Naive B cell (primary cell): ENCODE measurements around the gene ZNF423. TPM values are rescaled to one million over a fixed set of nuclear protein-coding genes. Genes with fewer than 3 reads are reported as not detected.
A peak's percentile ranks its signal among the peaks of the same experiment; 100 is the strongest.

Source experiments
- ATAC-seq, 2 donors: fragments of 150-1000 bp; cut with Tn5 transposase; 2 replicates each; pipeline ENCODE4 v1.10.0; 2021; ENCODE audit warnings: low read depth in 2 of 2, mild to moderate bottlenecking in 2 of 2, moderate library complexity in 2 of 2
- DNase-seq: peaks from one replicate; pipeline ENCODE4 v3.0.0; 2022
- H3K27ac Mint-ChIP-seq, 6 donors: one replicate each; pipeline ENCODE4 v1.8.0; 2020 to 2022; ENCODE audit warnings: mild to moderate bottlenecking in 6 of 6, mixed read lengths in 6 of 6, moderate library complexity in 5 of 6, inconsistent platforms in 2 of 6
- H3K27me3 Mint-ChIP-seq, 3 donors: one replicate each; pipeline ENCODE4 v1.8.0; 2021 to 2022; ENCODE audit warnings: mixed read lengths in 3 of 3, mild to moderate bottlenecking in 1 of 3
- H3K36me3 Mint-ChIP-seq, 2 donors: one replicate each; pipeline ENCODE4 v1.8.0; 2020 to 2022; ENCODE audit warnings: mixed read lengths in 2 of 2, inconsistent platforms in 1 of 2, mild to moderate bottlenecking in 1 of 2
- H3K4me1 Mint-ChIP-seq, 3 donors: one replicate each; pipeline ENCODE4 v1.8.0; 2020 to 2022; ENCODE audit warnings: mixed read lengths in 3 of 3, inconsistent platforms in 1 of 3, mild to moderate bottlenecking in 1 of 3, moderate library complexity in 1 of 3
- H3K4me3 Mint-ChIP-seq, 8 donors: one replicate each; pipeline ENCODE4 v1.8.0; 2020 to 2022; ENCODE audit warnings: mild to moderate bottlenecking in 8 of 8, mixed read lengths in 8 of 8, moderate library complexity in 8 of 8, inconsistent platforms in 2 of 8
- H3K9me3 Mint-ChIP-seq, 7 donors: one replicate each; pipeline ENCODE4 v1.8.0; 2020 to 2022; ENCODE audit warnings: mixed read lengths in 7 of 7, mild to moderate bottlenecking in 5 of 7, inconsistent platforms in 2 of 7, moderate library complexity in 1 of 7
- polyA plus RNA-seq, 6 donors: library from polyadenylated mRNA; unstranded; fragments of 300-500 nt; fragmentation: Illumina TruSeq; gene quantifications; one replicate each; pipeline ENCODE4 v1.2.3, GENCODE V29; 2021; ENCODE audit warnings: low read depth in 6 of 6

ZNF423 gene
- not detected for polyA plus RNA-seq

DNA sequence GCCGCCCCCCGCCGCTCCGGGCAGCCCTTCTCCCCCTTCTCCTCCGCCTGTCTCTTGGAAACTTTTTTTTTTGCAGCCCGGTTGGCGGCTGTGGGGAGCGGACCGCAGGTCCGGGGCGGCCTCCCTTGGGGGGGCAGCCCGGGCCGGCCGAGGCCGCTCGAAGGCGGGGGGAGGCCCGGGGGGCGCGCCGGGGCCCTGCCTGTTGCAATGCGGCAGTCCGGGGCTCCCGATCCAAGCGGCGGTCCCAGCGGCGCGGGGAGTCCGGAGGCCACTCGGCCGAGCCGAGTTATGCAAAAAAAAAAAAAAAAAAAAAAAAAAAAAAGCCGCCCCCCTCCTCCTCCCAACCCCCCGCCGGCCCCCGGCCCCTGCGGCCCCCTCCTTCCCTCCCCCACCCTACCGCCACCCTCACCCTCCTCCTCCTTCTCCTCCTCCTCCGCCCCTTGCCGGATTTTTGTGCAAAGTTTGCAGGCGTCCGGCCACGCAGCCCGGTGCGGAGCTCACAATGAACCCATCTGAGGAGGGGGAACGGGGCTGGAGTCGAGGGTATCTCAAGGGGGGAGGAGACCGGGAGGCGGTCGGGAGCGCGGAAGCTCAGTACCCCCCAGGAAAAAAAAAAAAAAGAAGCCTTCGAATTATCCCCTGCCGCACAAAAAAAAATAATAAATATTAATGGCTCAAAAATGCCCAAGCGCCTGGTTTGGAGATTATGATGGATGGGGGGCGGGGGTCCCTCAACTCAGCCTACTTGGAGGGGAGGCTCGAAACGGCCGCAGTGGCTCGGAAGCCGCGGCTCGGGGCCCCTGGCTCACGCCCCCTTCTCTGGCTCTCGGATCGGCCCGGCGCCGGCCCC lies at the start of gene ZNF423:
TSS of gene ZNF423 (minus strand) at position 291 of the 850 bp plus-strand sequence. CDS start 338 bp downstream, outside the sequence.
- ATAC-seq: peak in 1 of 2 donors; percentile 3
- no peaks in the 10 kb centered on the region for H3K36me3 Mint-ChIP-seq
- H3K27me3 Mint-ChIP-seq: peaks cover 7 to 31% (median 10%) of the 10 kb centered on the region in 3 donors
- peak within 1 kb of the TSS; percentile 70 to 91 (median 85) for H3K4me3 Mint-ChIP-seq
- no peaks in the 10 kb centered on the region for H3K9me3 Mint-ChIP-seq
- peaks cover 15 to 17% (median 17%) of the 10 kb centered on the region in 3 donors for H3K4me1 Mint-ChIP-seq
- DNase-seq: no peak
- peak within 1 kb of the TSS in 1 of 6 donors; percentile 47 for H3K27ac Mint-ChIP-seq

DNA sequence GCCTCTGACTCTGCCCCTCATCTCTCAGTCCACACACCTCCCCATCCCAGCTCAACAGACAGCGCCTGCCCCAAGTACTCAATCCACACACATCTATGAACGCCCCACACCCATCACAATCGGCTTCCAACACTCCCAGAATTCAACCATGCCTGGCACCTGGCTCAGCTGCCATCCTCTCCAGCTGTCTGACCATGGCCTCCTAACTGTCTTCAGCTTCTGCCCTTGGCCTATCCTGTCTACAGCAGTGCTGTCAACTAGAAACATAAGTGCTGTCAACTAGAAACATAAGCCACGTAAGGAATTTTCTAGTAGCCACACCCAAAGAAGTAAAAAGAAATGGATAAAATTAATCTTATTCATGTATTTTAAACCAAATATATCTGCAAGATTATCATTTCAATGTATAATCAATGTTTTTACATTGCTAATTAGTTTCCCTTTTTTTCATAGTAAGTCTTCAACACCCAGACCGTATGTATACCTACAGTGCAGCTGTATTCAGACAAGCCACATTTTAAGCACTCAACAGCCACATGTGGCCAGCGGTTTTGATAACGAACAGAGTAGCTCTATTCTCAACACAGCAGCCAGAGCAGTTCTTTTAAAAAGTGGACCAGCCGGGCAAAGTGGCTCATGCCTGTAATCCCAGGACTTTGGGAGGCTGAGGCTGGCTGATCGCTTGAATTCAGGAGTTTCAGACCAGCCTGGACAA lies 48.6 kb upstream of the ZNF423 start:
- Mint-ChIP-seq H3K9me3 (peaks cover 0 to 3% (median 0%) of the 10 kb centered on the region in 7 donors), H3K4me3 (no peak overlapping the region), H3K36me3 (no peaks in the 10 kb centered on the region), H3K27ac (no peak overlapping the region), H3K4me1 (no peaks in the 10 kb centered on the region), H3K27me3 (peaks cover 0 to 7% (median 0%) of the 10 kb centered on the region in 3 donors)
- ATAC-seq: no peak
- no peak for DNase-seq

DNA sequence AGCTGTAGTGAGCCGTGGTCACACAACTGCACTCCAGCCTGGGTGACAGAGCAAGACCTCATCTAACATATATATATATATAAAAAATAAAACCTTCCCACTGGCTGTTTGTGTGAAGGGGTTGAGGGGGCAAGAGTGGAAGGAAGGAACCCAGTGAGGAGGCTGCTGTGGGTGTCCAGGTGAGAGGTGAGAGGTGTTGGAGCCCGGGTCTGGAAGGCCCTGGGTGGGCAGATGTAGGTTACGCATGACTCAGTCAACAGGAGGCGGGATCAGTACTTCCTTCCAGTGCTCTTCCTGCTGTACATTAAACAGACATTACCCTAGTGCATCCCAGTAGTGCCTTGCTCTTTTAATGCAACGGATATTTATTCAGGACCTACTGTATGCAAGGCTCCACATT lies 47.0 kb upstream of the ZNF423 start:
- ATAC-seq: no peak
- Mint-ChIP-seq H3K9me3 (no peaks in the 10 kb centered on the region), H3K36me3 (no peaks in the 10 kb centered on the region), H3K27ac (peak overlapping the region in 1 of 6 donors; percentile 58), H3K4me3 (no peak overlapping the region), H3K27me3 (peaks cover 0 to 3% (median 0%) of the 10 kb centered on the region in 3 donors), H3K4me1 (no peaks in the 10 kb centered on the region)
- DNase-seq: no peak

DNA sequence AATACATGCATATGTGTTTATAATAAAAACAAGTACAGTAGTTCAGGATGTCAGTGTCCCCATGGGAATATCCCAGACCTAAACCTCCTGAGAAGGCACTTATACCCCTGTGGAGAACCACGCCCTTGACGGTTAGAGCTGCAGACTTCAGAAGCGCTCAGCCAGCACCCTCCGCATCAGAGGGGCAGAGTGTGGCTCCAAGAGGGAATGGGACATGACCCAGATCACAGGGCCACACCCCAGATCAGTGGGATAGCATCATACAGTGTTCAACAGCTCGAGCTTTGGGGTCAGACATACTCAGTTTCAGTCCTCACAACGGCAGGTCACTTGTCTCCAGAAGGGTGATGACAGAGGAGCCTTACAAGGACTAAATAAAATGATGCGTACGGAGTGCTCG lies 45.8 kb upstream of the ZNF423 start:
- DNase-seq (no peak), ATAC-seq (no peak)
- H3K36me3 Mint-ChIP-seq: no peaks in the 10 kb centered on the region
- no peak overlapping the region for H3K4me3 Mint-ChIP-seq
- no peak overlapping the region for H3K27ac Mint-ChIP-seq
- H3K9me3 Mint-ChIP-seq: no peaks in the 10 kb centered on the region
- H3K4me1 Mint-ChIP-seq: no peaks in the 10 kb centered on the region
- peaks cover 3 to 5% (median 5%) of the 10 kb centered on the region in 3 donors for H3K27me3 Mint-ChIP-seq

DNA sequence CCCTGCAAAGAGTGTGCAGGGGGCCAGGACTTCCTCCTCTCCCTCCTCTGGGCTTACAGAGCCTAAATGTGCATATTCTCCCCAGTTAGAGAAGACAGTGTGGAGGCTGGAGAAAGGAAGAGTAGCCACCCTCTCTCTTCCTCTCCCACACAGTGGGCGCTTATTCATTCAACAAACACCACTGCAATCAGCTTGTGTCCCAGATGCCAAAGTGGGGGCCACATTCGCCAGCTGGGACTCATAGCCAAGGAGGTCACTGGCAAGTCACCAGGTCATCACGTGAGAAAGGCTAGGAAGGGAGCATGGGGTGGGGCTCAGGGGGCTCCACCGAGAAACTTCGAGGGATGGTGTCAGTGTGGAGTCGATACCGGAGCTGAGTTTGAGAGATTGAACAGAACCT lies 45.0 kb upstream of the ZNF423 start:
- Mint-ChIP-seq H3K4me1 (no peaks in the 10 kb centered on the region), H3K9me3 (no peaks in the 10 kb centered on the region)
- no peak for ATAC-seq

DNA sequence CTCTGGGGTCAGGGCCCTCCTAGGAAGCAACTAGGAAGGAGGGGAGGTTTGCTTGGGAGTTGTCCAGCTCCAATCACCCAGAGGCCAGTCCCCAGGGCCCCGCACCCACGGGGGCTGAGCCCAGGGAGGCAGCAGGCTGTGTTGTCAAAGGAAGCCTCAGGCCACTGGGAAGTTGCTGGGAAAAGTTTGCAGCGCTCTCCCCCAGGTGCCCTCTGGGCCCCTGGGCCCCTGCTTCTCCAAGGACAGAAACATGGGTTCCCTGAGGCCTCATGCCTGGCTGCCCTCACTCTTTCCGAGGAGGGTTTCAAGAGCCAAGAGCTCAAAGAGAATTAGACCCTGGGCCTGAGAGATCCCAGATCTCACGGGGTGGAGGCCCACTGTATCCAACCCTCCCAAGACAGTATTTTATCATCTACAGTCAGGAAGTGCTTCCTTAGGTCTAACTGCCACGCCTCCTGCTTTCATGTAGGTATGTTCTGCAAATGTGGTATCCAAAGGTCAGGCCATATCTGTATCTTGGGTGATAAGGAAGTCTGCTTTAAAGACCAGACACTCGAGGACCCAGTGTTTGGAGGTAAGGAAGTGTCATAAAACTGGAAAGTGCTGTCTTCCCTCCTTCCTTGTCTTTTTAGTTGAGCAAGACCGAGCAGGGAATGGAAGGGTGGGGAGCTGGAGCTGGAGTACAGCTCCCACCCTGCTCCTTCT lies 44.2 kb upstream of the ZNF423 start:
- Mint-ChIP-seq H3K27me3 (peaks cover 5 to 9% (median 6%) of the 10 kb centered on the region in 3 donors), H3K9me3 (no peaks in the 10 kb centered on the region), H3K36me3 (no peaks in the 10 kb centered on the region), H3K4me1 (no peaks in the 10 kb centered on the region), H3K4me3 (no peak overlapping the region), H3K27ac (no peak overlapping the region)
- DNase-seq: no peak
- ATAC-seq: no peak

More for the DNA sequence above, 45.0 kb upstream of the ZNF423 start:
- no peak for DNase-seq
- no peak overlapping the region for H3K4me3 Mint-ChIP-seq
- H3K27ac Mint-ChIP-seq: no peak overlapping the region
- no peaks in the 10 kb centered on the region for H3K36me3 Mint-ChIP-seq
- H3K27me3 Mint-ChIP-seq: peaks cover 5 to 6% (median 5%) of the 10 kb centered on the region in 3 donors

DNA sequence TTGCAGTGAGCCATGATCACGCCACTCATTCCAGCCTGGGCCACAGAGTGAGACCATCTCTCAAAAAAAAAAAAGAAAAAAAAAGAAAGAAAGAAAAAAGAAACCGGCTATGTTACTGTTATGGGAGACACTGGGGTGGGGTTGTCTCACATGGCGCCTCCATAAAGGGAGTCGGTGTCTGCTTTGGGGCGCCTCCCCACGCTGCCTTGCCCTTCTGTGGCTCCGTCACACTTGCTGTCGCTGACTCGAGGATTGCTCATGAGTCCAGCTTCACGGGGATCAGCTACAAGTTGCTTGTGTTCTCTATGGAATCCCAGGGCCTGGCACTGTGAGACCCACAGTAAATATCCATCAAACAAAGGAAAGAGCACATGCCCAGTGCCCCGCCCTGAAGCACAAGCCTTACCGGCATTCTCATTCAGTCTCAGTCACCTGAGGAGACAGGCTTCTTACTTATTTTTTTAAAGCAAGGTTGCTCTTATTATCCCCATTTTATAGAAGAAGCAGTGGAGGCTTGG lies 40.6 kb upstream of the ZNF423 start:
- H3K27ac Mint-ChIP-seq: no peak overlapping the region
- H3K4me3 Mint-ChIP-seq: peak overlapping the region in 1 of 8 donors; percentile 34
- ATAC-seq (no peak), DNase-seq (no peak)
- H3K27me3 Mint-ChIP-seq: peaks cover 10 to 12% (median 12%) of the 10 kb centered on the region in 3 donors
- H3K4me1 Mint-ChIP-seq: no peaks in the 10 kb centered on the region
- H3K36me3 Mint-ChIP-seq: no peaks in the 10 kb centered on the region
- no peaks in the 10 kb centered on the region for H3K9me3 Mint-ChIP-seq

DNA sequence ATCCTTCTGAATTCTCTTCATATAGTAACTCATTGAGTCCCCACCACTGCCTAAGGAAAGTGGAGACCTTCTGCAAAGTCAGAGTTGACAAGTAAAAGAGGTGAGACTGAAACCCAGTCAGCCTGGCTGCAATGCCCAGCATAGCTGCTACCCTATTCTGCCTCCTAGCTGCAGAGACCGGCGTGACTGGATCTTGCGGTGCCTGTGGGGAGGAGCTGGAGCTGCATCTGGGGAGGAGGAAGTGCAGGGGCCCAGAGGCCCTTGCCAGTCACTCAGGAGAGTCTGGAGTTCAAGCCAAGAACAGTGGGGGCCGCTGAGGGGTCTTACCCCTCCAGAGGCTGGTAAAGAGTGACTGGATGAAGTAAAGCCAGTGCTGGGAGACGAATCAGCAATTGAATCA lies 35.0 kb upstream of the ZNF423 start:
- ATAC-seq (no peak), DNase-seq (no peak)
- Mint-ChIP-seq H3K36me3 (peaks cover 7 to 8% of the 10 kb centered on the region in 2 donors), H3K27me3 (peaks cover 11 to 13% (median 13%) of the 10 kb centered on the region in 3 donors), H3K27ac (no peak overlapping the region), H3K9me3 (peaks cover 0 to 5% (median 3%) of the 10 kb centered on the region in 7 donors), H3K4me3 (no peak overlapping the region), H3K4me1 (no peaks in the 10 kb centered on the region)

DNA sequence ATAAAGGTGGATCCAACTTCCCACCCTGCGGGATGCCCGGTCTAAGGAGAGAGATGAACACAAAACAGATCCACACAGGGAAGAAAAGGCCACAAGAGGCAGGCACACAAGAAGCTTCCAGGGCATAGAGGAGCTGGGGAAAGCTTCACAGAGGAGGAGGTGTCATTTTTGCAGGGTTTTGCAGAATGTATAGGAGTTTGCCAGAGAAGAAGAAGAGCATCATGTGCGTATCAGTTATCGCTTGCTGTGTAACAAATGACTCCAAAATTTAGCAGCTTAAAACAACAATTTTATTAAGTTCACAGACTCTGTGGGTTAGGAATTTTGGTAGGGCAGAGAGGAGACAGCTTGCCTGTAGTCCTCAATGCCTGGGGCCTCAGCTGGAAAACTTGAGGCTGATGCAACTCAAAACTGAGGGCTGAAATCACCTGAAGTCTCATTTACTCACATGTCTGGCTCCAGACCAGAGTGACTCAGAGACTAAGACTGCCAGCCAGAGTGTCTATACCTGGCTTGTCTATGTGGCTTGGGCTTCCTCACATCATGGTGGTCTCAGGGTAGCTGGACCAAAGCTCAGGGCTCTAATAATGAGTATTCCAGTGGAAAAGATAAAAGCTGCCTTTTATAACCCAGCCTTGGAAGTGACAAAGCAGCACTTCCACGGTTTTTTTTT lies 33.9 kb upstream of the ZNF423 start:
- DNase-seq: no peak
- Mint-ChIP-seq H3K27ac (no peak overlapping the region), H3K27me3 (peaks cover 8 to 13% (median 11%) of the 10 kb centered on the region in 3 donors), H3K4me3 (no peak overlapping the region), H3K4me1 (no peaks in the 10 kb centered on the region), H3K36me3 (peaks cover 7 to 8% of the 10 kb centered on the region in 2 donors), H3K9me3 (peaks cover 0 to 5% (median 3%) of the 10 kb centered on the region in 7 donors)
- ATAC-seq: no peak

DNA sequence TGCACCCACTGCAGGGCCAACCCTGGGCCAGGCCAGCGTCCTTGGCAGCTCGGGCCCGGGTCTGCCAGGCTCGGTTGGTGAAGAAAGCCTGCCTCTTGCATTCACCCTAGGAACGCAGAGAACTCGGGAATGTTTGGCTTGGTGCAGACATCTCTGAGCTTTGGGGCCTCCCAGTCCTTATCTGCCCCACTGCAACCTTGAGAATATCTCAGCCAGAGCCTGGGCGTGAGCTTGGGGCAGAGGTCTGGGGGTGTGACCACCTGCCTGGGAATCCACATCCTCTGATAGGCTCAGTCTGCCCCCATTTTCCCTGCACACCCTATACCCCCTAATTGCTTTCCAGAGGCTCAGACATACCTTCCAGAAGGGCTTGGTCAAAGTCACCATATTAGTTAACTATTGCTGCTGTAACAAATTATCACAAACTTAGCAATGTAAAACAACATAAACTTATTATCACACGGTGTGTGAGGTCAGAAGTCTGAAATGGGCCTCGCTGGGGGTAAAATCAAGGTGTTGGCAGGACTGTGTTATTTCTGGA lies 30.7 kb upstream of the ZNF423 start:
- peaks cover 4 to 21% (median 11%) of the 10 kb centered on the region in 3 donors for H3K27me3 Mint-ChIP-seq
- H3K27ac Mint-ChIP-seq: no peak overlapping the region
- DNase-seq: no peak
- H3K36me3 Mint-ChIP-seq: peaks cover 7 to 8% of the 10 kb centered on the region in 2 donors
- no peak overlapping the region for H3K4me3 Mint-ChIP-seq
- ATAC-seq: no peak
- H3K9me3 Mint-ChIP-seq: peaks cover 0 to 5% (median 3%) of the 10 kb centered on the region in 7 donors
- H3K4me1 Mint-ChIP-seq: no peaks in the 10 kb centered on the region

DNA sequence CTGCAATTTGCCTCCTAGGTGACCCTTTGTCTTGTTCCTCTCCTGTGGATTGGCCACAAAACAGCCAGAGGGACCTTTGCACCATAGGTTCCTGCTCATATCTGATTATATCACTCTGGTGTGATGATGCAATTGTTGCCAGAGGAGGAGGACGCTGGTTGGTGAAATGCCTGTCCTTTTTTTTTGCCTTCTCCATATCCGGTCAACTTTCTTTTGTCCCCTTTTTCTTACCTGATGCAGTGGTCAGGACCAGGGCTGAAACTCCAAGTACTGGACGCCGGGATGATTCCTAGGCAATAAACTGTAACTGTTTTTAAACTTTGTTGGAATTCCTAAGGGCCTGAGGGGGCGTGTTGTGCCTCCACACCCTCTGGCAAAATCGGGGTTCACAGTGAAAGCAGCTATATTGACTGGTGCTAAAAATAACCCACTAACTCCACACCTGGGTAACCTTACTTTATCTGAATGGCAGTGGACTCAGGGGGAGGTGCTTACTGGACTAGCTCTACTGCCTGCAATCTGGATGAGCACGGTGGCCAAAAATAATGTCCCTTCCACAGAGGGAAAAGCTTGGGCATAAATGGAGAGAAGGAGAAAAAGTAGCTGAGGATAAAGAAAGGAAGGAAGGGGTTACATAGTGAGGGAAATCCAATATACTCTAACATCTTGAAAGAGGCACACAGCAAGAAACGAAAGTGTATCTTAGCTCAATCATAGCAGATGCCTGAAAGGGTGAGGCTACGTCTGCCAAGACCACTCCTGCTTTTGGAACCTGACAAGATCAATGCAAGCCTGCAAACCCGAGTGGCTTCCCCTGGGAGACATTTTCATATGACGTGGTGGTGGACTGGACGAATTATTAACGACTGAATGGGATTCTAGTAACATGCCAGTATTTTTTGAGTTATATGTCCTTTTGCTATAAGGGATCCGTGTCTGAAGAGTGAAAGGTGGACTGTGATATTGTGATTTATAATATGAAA lies 28.4 kb upstream of the ZNF423 start:
- H3K27ac Mint-ChIP-seq: peak overlapping the region in 1 of 6 donors; percentile 88
- ATAC-seq: no peak

More for the DNA sequence above, 28.4 kb upstream of the ZNF423 start:
- Mint-ChIP-seq H3K36me3 (peaks cover 0 to under 1% of the 10 kb centered on the region in 2 donors), H3K4me3 (no peak overlapping the region), H3K27me3 (peaks cover 3 to 33% (median 21%) of the 10 kb centered on the region in 3 donors), H3K4me1 (no peaks in the 10 kb centered on the region), H3K9me3 (no peaks in the 10 kb centered on the region)
- no peak for DNase-seq
